Superior temporal gyrus (tissue), 1 donor: Measurements from ENCODE around the gene PTPN7.

ENCODE experiments used
- DNase-seq: peaks from one replicate; pipeline ENCODE4 v3.0.0-alpha.2; 2016; ENCODE audit errors: extremely low spot score

Gene PTPN7

GRCh38 chr1:202106340-202107254 is 53.8 kb downstream of the PTPN7 start:
- DNase-seq, result no peak

- no peak for DNase-seq
These were observed 54.6 kb downstream of the PTPN7 start for GRCh38 chr1:202105571-202106339.

DNA sequence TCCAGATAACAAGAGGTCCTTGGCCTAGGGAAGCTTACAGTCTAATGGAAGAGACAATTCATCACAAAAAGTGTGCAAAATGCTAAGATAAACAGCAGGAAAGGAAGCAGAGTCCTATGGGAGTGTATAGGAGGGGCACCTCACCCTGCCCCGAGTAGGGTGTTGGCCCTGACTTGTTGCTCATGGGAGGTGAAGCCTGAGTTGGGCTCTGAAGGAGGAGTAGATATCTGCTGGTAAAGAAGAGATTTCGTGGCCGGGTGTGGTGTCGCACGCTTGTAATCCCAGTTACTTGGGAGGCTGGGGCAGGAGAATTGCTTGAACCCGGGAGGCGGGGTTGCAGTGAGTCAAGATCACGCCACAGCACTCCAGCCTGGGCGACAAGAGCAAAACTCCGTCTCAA is 56.3 kb downstream of the PTPN7 start:
- no peak for DNase-seq

GRCh38 chr1:202101184-202101583 is 59.2 kb downstream of the PTPN7 start:
- no peak for DNase-seq
